Islet of Langerhans (tissue), 1 donor: ENCODE measurements around the gene DAO.

ENCODE experiments used
- FAIRE-seq: peaks from one replicate; lab custom pipeline; 2011; peaks lifted over from hg19 to GRCh38; lab: Jason Lieb, UNC

DAO gene

GRCh38 chr12:108876550-108876949, 3.3 kb upstream of the DAO start:
- no peak for FAIRE-seq

GRCh38 chr12:108881953-108882352, 2.1 kb downstream of the DAO start:
- FAIRE-seq, result no peak

- no peak for FAIRE-seq
Observed at GRCh38 chr12:108884116-108885012, 4.5 kb downstream of the DAO start.

GRCh38 chr12:108886873-108887629, 7.2 kb downstream of the DAO start:
- no peak for FAIRE-seq

GRCh38 chr12:108888031-108888430, 8.1 kb downstream of the DAO start:
- FAIRE-seq, result no peak

GRCh38 chr12:108890208-108890607, 10.3 kb downstream of the DAO start:
- no peak for FAIRE-seq

GRCh38 chr12:108895220-108895802, 15.4 kb downstream of the DAO start:
- FAIRE-seq, result no peak

GRCh38 chr12:108896336-108896735, 16.4 kb downstream of the DAO start:
- no peak for FAIRE-seq

GRCh38 chr12:108896817-108897216, 16.9 kb downstream of the DAO start:
- FAIRE-seq, result no peak

GRCh38 chr12:108899145-108899544, 19.3 kb downstream of the DAO start:
- no peak for FAIRE-seq

GRCh38 chr12:108905725-108906124, 25.8 kb downstream of the DAO start:
- FAIRE-seq, result no peak

- no peak for FAIRE-seq
Observed at GRCh38 chr12:108906971-108907370, 27.1 kb downstream of the DAO start.

GRCh38 chr12:108907839-108908351, 28.0 kb downstream of the DAO start:
- FAIRE-seq, result no peak

GRCh38 chr12:108910336-108910735, 30.4 kb downstream of the DAO start:
- no peak for FAIRE-seq

GRCh38 chr12:108911915-108912314, 32.0 kb downstream of the DAO start:
- FAIRE-seq, result no peak

GRCh38 chr12:108912361-108912760, 32.5 kb downstream of the DAO start:
- FAIRE-seq, result no peak

- FAIRE-seq, result no peak
Observed at GRCh38 chr12:108914121-108914531, 34.2 kb downstream of the DAO start.

GRCh38 chr12:108915632-108916133, 35.8 kb downstream of the DAO start:
- no peak for FAIRE-seq

GRCh38 chr12:108916336-108916735, 36.4 kb downstream of the DAO start:
- FAIRE-seq, result no peak

- FAIRE-seq, result no peak
Observed at GRCh38 chr12:108918206-108918605, 38.3 kb downstream of the DAO start.

- FAIRE-seq, result no peak
Observed at GRCh38 chr12:108918960-108919642, 39.2 kb downstream of the DAO start.

GRCh38 chr12:108921946-108922345, 42.1 kb downstream of the DAO start:
- no peak for FAIRE-seq
